Fibroblast of mammary gland (primary cell): ENCODE data around the gene POC1A.

Source experiments
- DNase-seq: peaks from one replicate; pipeline ENCODE4 v3.0.0-alpha.2; 2010; ENCODE audit warnings: low read depth
- H3K4me3 ChIP-seq: 2 replicates; pipeline ENCODE4 v1.5.1; 2011; ENCODE audit warnings: low read depth, mild to moderate bottlenecking, low read length, moderate library complexity; ENCODE audit not compliant: control insufficient read depth
- CTCF ChIP-seq: conservative IDR thresholded peaks from 2 replicates; pipeline ENCODE4 v1.5.1; 2011; ENCODE audit warnings: low read depth, low read length, inconsistent platforms; ENCODE audit not compliant: control insufficient read depth, insufficient read depth

Gene POC1A

GRCh38 chr3:52093756-52094545, 60.3 kb downstream of the POC1A start:
- TF ChIP-seq CTCF, result no peak
- no peak overlapping the region for H3K4me3 ChIP-seq
- peak; percentile 18 for DNase-seq

GRCh38 chr3:52092891-52093290, 61.3 kb downstream of the POC1A start:
- H3K4me3 ChIP-seq, result no peak overlapping the region
- no peak for TF ChIP-seq CTCF

GRCh38 chr3:52092271-52092660, 62.0 kb downstream of the POC1A start:
- DNase-seq, result no peak
- no peak overlapping the region for H3K4me3 ChIP-seq
- TF ChIP-seq CTCF, result no peak

More at GRCh38 chr3:52092891-52093290, 61.3 kb downstream of the POC1A start:
- DNase-seq, result no peak

- DNase-seq, result peak; percentile 50
- no peak overlapping the region for H3K4me3 ChIP-seq
- no peak for TF ChIP-seq CTCF
Measured at GRCh38 chr3:52091586-52092270, 62.5 kb downstream of the POC1A start.

GRCh38 chr3:52090933-52091468, 63.2 kb downstream of the POC1A start:
- DNase-seq, result peak; percentile 53
- TF ChIP-seq CTCF, result no peak
- no peak overlapping the region for H3K4me3 ChIP-seq

- no peak overlapping the region for H3K4me3 ChIP-seq
- peak; percentile 87 for DNase-seq
- no peak for TF ChIP-seq CTCF
Measured at GRCh38 chr3:52090131-52090932, 63.9 kb downstream of the POC1A start.
